ENCODE data around the gene MED7. TPM values are rescaled to one million over a fixed set of nuclear protein-coding genes. Genes with fewer than 3 reads are reported as not detected.
"Not testable (repeated sequence)": the region's sequence is repeated elsewhere in the genome, so short reads cannot be mapped to it uniquely, and the experiment has no call there.

Gene MED7, protein sequence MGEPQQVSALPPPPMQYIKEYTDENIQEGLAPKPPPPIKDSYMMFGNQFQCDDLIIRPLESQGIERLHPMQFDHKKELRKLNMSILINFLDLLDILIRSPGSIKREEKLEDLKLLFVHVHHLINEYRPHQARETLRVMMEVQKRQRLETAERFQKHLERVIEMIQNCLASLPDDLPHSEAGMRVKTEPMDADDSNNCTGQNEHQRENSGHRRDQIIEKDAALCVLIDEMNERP
- 25.6 and 26.0 TPM in 2 replicates for total RNA-seq (2014; rRNA removed; shearing (Covaris generic))

DNA sequence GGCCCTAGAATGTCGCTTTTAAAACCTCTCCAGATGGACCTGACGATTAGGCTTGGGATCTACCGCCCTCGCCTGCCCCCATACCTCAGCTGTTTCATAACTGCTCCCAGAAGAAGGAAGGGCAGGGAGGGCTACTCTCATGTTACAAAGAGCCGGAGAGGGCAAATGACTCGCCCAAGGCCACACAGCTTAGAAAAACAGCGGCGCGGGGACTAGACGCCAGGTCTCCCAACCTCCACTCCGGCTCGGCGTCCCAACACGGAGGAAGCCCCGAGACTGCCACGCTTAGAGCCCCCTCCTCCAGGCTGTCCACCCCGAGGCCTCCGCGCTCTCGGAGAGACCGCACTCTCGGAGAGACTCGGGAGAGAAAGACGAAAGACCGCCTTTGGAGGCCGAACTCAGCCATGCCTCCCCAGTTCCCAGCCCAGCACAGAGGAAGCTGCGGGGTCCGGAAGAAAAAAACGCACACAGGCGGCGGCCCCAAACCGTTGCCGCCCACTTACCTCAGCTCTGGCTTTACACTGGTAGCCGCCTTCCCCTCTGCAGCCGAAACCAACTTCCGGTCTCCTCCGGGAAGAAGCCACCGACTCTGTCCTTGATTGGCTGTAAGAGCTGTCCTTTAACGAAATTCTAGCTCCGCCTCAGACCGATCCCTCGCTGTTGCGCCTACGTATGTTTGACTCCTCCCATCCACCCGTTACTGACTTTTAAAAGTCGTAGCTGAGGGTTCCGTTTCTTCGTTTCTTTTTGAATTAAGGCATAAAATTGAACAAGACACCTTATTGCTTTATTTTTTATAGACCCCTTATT is at the start of gene MED7:
Gene MED7, minus strand, starts transcription at position 549 of the 810 bp plus-strand sequence. CDS start 3,434 bp downstream, outside the sequence.
- peak; percentile 99 for DNase-seq (ENCODE audit: low spot score)

DNA sequence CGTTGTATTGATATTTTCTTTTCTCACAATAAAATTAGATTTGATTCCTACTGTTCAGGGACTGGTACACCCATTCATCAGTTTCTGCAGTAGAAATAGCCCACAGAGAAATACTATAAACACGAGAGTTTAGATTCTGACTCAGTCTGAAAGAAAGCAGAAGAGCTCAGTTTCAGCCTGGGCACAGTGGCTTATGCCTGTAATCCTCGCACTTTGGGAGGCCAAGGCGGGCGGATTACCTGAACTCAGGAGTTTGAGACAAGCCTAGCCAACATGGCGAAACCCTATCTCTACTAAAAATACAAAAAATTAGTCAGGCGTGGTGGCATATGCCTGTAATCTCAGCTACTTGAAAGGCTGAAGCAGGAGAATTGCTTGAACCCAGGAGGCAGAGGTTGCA is 46.6 kb upstream of the MED7 start:
- DNase-seq (ENCODE audit: low spot score) = no peak

DNA sequence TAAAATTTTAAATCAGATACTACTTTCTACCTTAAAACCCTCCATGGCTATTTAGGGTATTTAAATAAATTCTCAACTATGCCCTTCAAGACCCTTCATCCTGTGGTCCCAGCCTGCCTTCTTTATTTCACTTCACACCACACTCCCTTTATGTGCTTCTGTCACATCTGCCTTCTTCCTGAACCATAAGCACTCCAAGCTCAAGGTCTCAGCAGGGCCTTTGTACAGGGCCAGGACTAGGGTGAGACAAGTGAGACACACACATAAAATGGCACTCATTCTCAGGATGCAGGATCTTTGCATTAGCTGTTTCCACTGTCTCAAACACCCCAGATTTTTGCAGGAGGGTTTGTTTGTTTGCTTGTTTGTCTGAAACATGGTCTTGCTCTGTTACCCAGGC is 45.6 kb upstream of the MED7 start:
- no peak for DNase-seq (ENCODE audit: low spot score)

DNA sequence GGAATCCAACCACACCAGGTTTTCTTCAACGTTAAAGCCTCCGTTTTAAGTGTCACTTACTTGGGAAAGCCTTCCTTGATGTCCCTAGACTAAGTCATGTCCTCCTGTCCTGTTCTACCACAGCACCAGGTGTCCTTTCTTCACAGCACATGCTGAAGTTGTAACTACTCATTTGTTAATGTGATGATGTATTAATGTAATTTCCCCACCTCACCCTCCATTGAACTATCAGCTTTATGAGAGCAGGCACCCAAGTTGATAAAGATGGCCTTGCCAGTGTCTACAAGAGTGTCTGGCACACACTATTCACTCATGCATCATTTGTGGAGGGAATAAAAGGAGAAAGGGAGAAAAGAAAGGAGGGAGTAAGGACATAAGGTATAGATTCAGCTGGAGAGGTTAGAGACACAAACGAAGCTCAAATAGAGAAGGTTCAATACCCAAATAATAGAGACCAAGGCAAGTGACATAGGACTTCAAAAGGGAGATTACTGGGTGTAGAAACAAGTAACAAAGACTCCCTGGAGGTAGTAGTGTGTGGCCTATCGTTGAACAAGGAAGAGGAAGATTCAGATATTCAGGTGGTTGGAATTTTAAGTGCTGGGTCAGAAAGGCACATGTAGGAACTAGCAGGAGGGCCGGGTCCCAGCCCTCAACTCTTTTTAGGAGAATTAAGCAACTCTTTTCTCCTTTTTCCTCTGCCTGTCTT is 44.5 kb upstream of the MED7 start:
- DNase-seq (ENCODE audit: low spot score) = no peak

DNA sequence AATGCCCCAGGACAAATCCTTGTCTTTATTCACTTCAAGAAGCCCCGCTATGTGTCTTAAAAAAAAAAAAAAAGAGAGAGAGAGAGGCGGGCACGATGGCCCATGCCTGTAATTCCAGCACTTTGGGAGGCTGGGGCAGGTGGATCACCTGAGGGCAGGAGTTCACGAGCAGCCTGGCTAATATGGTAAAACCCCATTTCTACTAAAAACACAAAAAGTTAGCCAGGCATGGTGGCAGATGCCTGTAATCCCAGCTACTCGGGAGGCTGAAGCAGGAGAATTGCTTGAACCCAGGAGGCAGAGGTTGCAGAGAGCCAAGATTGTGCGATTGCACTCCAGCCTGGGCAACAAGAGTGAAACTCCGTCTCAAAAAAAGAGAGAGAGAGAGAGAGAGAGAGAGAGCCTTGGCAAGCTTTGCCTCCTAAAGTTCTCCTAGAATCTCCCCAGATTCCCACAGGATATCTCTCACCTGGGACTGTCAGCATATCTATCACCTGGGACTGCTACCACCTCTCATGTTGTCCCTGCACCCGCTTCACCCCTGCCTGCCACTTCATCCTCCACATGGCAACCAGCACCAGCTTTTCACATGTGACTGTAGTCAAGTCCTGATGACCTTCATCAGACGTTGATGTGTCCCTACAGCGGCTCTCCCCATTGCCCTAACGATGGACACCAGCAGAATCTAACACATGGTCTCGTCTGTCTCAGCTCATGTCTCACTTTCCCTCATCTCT is 43.8 kb upstream of the MED7 start:
- DNase-seq (ENCODE audit: low spot score) = no peak

DNA sequence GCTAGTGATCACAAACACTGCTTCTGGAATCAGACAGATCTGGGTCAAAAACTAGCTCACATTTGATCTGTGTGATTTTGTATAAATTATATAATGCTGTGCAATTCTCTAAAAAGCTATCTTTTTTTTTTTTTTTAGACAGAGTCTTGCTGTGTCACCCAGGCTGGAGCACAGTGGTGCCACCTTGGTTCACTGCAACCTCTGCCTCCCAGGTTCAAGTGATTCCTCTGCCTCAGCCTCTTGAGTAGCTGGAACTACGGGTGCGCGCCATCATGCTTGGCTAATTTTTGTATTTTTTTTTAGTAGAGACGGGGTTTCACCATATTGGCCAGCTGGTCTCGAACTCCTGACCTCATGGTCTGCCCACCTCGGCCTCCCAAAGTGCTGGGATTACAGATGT is 42.5 kb upstream of the MED7 start:
- not testable (repeated sequence) for DNase-seq (ENCODE audit: low spot score)

DNA sequence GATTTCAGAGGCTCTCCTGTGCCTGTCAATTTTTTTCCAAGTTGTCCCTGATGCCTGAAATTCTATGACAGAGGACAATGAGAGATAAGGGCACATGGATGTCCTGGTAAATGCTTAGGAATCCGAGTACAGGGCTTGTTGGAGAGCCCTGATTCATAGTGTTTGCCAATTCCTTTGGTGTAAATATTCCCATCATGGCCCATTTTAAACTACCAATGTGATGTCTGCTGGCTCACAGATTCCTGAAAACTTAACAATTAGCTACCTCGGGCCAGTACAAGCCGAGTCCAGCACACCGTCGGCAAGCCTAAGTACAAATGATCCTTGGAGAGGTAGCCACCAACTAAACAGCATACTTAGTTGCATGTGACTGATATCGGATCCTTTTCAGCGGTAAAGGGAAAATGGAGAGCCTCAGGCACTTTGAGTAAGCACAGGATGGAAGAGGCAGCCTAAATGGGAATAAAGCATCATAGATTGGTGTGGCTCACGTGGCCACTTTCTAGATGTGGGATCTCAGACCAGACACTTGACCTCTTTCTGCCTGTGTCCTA is 41.5 kb upstream of the MED7 start:
- no peak for DNase-seq (ENCODE audit: low spot score)

DNA sequence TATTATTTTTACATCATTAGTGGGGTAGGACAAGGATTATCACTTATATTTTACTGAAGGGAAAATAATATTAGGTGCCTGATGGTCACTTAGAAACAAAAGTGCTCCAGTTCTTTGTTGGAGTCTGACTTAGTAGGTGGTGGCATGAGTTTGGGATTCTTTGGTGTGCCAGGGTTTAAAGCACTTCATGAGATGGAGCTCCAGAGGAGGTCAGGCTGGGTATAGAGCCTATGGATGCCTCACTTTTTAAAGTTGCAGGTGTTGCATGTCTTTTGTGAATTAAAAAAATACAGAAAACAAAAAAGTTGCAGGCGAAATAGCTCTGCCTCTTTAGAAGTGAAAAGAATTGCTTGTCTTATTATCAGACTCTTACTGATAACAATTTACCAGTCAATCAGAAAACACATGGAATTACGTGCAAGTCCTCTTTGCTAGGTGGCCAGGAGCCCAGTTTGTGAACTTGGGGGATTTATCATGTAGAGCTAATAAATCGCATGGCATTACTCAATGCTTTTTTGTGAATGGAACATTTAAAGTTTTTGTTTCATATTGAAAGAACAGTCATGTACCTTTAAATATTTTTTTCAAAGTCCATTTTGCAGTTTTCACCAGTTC is 39.6 kb upstream of the MED7 start:
- DNase-seq (ENCODE audit: low spot score) = no peak

DNA sequence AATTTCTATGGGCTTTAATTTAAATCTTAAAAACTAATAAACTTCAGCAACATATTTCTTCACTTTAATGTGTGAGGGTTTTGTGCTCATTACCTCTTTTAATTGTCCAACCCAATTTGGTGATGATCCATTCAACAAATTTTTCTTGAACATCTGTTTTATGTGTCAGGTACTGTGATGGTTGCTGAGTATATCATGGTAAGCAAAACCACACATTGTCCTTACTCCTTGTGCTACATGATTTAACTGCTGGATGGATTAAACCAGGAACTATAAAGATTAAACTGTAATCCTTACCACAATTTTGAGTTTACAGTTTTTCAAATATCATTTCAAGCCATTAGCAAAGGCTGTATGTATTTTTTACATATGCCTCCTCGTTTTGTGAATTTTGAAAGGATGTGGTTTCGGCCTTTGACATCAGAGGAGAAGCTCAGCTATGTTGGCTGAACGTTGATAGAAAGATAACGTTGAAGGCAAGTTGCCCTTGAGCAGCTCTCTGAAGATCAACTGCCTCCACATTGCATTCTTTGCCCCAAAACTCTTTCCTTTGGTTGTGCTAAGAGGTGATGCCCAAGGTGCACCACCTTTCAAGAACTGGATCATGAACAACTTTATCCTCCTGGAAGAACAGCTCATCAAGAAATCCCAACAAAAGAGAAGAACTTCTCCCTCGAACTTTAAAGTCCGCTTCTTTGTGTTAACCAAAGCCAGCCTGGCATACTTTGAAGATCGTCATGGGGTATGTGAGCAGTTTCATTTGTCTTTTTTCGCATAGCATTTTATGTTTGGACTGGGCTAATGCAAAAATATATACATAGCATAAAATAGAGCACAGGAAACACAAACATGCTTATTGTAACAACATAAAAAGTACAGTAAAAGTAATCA is 38.0 kb upstream of the MED7 start, which contains the start of gene ITK:
Gene ITK, plus strand, starts transcription at position 467 of the 891 bp plus-strand sequence. Its CDS starts 138 bp downstream, at position 605.
- DNase-seq (ENCODE audit: low spot score) = no peak

DNA sequence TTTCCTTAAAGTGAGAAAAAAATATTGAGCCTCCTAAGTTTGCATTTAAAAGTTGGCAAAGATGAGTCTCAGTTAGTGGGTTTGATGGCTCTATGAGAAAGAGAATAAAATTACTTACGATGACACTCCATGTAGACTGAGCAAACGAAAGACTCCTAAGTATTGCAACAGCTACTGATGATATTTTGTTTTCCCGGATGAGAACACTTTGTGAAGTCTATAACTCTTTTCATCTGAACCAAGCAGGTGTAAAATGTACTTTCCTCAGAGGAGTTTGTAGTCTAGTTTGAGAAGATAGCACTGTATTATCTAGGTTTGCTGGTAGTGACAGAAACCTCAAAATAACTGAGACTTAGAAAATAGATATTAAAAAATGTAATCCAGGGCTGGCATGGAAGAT is 36.3 kb upstream of the MED7 start:
- DNase-seq (ENCODE audit: low spot score) = no peak

DNA sequence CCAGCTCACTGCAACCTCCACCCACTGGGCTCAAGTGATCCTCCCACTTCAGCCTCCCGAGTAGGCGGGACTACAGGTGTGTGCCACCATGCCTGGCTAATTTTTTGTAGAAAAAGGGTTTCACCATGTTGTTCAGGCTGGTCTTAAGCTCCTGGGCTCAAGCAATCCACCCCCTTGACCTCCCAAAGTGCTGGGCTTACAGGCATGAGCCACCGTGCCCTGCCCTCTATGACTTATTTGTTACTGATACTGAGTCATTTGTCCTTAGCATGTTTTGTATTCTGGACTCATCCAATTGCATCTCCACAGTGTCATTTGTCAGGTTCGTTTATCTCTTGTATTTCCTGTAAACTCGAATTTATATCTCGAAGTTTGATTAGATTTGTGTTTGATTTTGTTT is 35.3 kb upstream of the MED7 start:
- DNase-seq (ENCODE audit: low spot score) = no peak

DNA sequence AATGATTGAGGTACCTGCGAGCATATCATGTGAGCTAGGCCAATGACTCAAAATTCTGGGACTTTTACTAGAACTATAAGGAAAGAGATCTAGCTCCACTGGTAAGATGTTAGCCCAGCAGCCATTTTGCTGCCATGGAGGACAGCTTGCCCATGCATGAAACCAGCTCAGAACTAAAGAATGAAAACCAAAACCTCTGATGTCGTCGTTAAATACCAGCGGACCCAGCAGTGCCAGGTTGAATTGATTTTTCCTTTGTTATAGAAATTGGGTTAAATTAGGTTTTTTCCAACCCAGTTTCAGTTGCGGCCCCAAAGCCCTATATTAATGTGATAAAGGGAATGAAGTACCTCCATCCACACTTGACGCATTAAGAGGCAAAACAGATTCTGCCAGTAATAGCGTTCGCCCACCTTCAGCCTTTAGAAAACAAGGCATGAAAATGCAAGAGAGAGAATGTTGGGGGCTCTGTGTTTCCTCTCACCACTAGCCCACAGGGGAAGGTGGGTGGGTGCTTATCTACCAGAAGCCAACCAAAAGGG is 32.5 kb upstream of the MED7 start:
- DNase-seq (ENCODE audit: low spot score) = no peak

DNA sequence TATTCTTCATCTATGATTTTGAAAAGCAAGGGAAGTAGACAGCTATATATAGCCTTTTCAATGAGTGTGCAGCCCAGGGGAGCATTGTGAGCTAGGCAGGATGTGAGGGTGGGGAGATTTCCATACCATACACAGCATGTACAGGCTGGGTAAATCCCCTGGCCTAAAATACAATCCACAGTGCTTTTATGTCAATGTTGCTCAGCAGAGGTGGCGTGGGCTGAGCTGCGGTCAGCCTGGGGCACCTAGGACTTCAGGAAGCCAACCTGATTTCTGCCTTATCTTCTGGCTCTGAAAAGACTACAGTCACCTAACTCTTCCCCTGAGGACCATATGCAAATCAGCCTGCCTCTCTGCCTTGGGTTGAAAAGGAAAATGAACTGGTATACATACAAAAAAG is 29.7 kb upstream of the MED7 start:
- DNase-seq (ENCODE audit: low spot score) = no peak

DNA sequence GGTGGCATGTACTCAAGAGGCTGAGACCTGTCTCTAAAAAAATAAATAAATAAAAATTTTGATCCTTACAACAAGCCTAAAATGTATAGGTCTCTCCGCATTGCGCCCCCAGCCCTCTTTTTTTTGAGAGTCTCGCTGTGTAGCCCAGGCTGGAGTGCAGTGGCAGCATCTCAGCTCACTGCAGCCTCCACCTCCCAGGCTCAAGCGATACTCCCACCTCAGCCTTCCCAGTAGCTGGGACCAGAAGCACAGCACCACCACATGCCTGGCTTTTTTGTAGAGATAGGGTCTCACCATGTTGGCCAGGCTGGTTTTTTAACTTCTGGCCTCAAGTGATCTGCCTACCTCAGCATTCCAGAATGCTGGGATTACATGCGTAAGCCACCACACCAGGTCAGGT is 25.6 kb upstream of the MED7 start:
- no peak for DNase-seq (ENCODE audit: low spot score)

DNA sequence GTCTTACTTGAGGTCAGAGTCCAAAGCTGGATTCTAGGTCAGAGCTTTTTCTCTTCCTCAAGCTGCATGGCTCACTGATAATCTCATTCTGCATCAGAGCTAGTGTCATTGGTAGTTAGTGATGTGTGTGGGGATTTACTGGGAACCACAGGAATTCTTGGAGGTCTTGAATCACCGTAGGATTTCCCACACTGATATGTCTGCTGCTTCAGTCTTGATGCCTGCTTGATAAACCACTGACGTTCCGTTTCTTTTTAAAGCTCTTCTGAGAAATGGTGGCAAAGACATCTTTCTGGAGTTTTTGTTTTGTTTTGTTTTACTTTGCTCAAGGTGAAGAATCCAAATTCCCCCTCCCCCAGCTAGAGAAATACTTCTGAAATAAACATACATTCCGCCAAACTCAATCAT is 24.6 kb upstream of the MED7 start:
- peak; percentile 90 for DNase-seq (ENCODE audit: low spot score)

DNA sequence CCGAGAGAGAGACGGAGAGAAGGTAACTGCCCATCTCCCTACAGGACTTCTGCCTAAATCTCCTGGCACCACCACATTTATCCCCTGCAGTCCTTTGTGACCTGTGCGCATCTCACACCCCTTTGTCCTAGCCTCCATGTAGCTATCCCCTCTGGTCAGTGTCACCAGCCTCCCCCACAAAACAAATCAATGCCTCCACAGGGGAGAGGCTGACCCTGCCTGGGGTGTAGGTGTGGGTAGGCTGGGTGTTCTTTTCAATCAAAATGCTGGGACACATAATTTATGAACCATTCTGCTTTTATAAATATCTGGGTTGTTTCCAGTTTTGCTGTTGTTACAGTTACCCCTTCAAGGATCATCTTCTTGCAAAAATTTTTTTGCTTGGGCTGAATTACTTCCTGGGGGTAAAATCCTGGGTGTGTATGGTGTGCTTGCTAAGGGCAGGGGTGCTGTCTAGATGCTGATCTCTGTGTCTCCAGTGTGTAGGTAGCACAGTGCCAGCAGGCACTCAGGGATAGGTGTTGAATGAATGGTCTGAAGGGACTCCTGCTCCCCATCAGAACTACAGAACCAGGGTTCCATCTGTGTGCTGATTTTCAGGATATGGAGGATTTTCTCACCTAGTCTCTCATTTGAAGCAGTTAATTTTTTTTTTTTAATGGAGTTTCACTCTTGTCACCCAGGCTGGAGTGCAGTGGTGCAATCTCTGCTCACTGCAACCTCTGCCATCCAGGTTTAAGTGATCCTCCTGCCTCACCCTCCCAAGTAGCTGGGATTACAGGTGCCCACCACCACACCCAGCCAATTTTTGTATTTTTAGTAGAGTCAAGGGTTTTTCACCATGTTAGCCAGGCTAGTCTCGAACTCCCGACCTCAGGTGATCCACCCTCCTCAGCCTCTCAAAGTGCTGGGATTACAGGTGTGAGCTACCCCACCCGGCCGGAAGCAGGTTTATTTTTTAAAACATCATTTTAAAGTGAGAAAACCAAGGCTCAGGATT is 23.8 kb upstream of the MED7 start, which contains the start of gene GARIN3:
Gene GARIN3, minus strand, starts transcription at position 51 of the 1,000 bp plus-strand sequence. CDS start 96 bp downstream, outside the sequence.
- DNase-seq (ENCODE audit: low spot score) = no peak

DNA sequence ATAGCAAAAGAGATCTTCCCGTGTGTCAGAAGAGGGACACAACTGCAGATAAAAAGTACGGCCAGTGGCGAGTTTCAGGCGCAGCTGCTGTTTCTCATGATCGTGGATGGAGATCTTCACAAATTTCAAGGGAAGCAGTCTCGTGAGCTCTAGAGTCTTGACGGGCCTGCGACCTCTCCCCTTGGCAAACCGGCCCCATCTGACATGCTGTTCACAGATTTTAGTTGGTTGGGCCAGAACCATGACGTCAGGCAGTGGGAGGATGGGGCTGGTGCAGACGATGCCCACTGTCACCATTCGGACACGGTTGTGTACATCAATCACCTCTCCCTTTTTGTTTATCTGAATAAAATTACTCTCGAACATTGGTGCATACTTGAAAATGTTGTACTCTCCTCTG is 23.0 kb upstream of the MED7 start:
- DNase-seq (ENCODE audit: low spot score) = no peak

DNA sequence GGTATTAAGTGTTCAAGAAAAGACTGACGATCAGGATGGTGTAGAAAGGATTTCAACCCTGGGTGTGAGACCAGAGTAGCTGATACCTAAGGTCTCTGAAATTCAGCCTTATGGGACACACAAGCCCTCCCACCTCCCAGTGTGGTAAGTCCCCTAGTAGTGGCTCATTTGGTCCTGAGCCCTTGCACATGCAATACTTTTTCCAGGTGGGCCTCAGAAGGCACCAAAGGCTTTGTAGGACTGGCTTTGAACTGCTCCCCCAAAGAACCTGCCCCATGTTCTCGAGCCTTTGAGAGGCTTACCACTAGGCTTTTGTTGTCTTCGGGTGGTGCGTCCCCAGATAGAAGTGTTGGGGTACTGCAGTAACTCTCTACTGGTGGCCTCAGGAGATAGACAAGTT is 22.6 kb upstream of the MED7 start:
- DNase-seq (ENCODE audit: low spot score) = no peak

Data from A172 (cell line).